ENCODE data around the gene NIN.

NIN gene

DNA sequence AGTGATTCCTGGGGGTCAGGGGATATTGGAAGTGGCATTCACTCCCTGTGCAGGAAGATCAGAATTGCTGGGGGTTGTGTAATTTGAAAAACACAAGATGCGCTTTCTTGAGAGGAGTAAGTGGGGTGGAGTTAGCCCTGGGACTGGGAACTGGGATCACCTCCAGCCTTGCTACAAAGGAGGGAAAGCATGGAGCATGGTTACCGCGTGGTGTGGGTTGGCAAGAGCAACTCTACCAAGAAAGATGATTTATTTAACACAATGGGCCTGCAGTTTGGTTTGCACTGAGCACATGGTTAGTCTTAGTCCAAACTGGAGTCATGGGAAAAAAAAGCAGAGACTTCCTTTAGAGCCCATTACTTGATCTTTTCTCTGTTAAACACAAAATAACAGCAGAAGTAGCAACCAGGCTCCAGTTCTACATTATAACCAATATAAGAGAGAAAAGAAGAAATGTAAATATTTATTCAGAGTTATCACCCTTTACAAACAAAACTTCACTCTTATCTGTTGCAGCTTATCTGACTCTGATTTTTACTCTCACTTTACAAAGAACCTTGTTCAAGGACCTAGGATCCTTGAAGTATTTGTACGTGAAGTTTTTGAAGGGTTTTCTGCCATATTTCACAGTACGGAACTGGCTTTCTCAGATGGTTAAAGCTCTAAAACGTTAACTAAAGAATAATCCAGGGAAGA is 2.1 kb upstream of the NIN start:
- TF ChIP-seq, protein P1, sequence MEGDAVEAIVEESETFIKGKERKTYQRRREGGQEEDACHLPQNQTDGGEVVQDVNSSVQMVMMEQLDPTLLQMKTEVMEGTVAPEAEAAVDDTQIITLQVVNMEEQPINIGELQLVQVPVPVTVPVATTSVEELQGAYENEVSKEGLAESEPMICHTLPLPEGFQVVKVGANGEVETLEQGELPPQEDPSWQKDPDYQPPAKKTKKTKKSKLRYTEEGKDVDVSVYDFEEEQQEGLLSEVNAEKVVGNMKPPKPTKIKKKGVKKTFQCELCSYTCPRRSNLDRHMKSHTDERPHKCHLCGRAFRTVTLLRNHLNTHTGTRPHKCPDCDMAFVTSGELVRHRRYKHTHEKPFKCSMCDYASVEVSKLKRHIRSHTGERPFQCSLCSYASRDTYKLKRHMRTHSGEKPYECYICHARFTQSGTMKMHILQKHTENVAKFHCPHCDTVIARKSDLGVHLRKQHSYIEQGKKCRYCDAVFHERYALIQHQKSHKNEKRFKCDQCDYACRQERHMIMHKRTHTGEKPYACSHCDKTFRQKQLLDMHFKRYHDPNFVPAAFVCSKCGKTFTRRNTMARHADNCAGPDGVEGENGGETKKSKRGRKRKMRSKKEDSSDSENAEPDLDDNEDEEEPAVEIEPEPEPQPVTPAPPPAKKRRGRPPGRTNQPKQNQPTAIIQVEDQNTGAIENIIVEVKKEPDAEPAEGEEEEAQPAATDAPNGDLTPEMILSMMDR (IDR thresholded peaks at IDR 0.05; ENCODE audit: low read depth, low read length), result no peak
- no peak overlapping the region for H3K4me3 ChIP-seq (replicated peaks in 1 of 2; ENCODE audit: low read depth in 2 of 2, low read length in 2 of 2)
- DNase-seq (ENCODE audit: low read depth in 2 of 2), result no peak

DNA sequence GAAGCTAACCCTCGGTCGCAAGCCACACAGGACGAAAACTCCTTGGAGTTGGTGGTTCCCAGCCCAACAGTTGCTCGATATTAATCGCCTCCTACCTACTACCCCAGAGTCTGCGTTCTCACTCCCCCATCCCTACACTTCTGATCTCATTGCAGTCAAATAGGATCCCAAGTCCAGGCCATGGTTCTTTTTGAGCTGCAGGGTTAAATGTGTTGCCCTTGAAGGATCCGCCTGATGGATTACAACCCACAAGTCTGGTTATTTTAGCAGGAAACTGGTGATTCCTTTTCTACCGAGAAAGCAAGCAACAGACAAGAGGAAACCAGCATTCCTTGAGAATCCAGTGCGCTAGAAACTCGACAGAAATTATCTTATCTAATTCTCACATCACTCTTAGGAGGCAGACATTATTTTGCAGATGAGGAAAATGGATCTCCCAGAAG is 785 bp upstream of the NIN start:
- peak in 1 of 2 donors; percentile 9 for DNase-seq (ENCODE audit: low read depth in 2 of 2)
- peak overlapping the region; percentile 76 to 80 for H3K4me3 ChIP-seq (replicated peaks in 1 of 2; ENCODE audit: low read depth in 2 of 2, low read length in 2 of 2)
- TF ChIP-seq, protein P1 (IDR thresholded peaks at IDR 0.05; ENCODE audit: low read depth, low read length), result no peak

DNA sequence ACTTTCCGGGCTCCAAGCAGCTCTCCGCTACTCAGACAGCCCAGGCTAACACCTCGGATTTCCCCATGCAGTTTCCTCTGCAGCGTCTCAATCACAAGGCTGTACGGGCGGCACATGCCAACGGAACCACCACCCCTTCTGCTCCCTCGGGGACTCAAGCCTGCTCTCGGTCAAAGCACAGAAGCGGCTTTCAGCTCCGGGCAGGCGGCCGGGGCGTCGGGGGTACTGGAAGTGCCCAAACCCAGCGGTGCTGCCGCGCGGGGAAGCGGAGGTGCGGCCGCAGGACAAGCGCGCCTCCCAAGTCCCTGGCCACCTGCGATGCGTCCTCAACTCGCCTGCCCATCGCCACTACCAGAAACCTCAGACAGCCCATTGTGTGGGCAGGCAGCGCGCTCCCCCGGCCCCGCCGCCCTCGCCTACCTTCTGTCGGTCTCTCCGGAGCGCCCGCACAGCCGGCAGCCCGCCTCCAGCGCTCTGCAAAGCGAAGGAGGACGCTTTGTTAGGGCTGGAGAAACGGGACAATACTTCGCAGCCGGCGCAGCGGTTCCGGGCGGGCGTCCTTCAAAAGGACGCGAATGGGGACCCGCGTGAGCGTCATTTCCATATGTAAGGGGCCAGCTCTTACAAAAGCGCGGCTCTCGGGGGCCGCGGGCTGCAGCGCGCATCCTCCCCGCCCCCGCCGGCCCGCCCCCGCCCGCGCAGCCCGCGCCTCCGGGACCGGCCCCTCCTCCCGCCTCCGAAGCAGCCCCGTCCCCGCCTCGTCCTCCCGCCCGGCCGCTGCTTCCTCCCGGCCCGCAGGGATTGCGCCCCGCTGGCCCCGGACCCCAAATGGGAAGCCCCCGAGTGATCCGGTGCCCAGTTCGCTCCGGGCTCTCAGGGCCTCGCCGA is 674 bp downstream of the NIN start:
- DNase-seq (ENCODE audit: low read depth in 2 of 2), result peak; percentile 43 to 51

DNA sequence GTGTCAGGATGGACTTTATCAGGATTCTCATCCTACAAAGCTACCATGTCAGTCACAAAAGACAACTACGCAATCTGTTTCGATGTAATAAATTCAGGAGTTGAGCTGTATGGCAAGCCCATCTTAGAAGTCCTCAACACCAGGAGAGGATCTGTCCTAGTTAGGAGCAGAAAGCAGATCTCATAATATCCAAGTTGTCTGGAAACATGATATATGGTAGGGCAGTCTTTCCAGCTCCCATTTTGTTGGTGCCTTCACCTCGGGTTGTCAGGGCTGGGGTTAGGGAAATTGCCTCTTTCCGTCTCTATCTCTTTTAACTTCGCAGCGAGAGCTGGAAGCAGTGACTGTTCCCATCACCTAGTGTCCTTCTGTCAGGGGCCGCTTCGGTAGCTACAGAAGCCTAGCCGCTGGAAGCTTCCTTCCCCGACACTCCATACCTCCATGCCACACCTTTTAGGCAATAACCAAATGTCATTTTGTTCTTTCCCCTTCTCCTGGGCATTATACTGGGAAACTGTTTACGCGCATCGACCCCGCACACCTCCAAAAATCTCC is 1.4 kb downstream of the NIN start:
- peak overlapping the region; percentile 69 to 79 for H3K4me3 ChIP-seq (replicated peaks in 1 of 2; ENCODE audit: low read depth in 2 of 2, low read length in 2 of 2)
- DNase-seq (ENCODE audit: low read depth in 2 of 2), result peak in 1 of 2 donors; percentile 19
- TF ChIP-seq, protein P1 (IDR thresholded peaks at IDR 0.05; ENCODE audit: low read depth, low read length), result no peak

More for the DNA sequence above, 674 bp downstream of the NIN start:
- peak overlapping the region; percentile 69 to 79 for H3K4me3 ChIP-seq (replicated peaks in 1 of 2; ENCODE audit: low read depth in 2 of 2, low read length in 2 of 2)
- TF ChIP-seq, protein P1 (IDR thresholded peaks at IDR 0.05; ENCODE audit: low read depth, low read length), result no peak

DNA sequence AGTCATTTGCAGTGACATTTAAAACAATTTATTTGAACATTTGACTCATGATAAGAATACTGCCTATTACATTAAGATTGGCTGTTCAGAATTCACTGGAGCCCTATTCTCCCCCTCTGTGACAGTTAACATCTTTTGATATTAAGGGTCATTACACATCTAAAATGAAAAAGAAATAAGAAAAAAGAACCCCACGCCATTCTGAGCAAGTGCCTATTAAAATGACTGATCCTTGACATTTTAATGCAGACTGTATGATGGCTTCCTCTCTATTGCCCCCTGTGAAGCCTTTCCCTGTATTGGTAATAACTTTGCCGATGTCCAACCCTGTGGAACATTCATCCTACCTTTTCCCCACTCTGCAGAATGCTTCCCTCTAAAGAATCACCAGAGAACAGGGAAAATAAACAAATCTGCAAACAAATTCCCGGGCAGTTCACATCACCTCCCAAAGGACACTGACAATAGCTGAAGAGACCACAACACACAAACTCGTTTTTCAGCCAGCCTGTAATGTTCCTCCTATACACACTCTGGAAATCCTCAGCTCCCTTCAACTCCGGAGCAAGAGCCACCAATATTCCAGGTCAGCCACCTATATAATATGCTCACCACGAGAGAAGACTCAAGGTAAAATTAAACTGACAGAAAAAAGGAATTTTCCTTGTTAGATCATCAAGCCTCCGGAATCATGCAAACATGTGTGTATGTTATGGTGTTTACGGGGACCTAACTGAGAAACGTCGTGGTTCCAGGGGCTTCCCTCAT is 2.1 kb downstream of the NIN start:
- TF ChIP-seq, protein P1 (IDR thresholded peaks at IDR 0.05; ENCODE audit: low read depth, low read length), result no peak
- H3K4me3 ChIP-seq (replicated peaks in 1 of 2; ENCODE audit: low read depth in 2 of 2, low read length in 2 of 2), result peak overlapping the region in 1 of 2 donors; percentile 79
- DNase-seq (ENCODE audit: low read depth in 2 of 2), result no peak

DNA sequence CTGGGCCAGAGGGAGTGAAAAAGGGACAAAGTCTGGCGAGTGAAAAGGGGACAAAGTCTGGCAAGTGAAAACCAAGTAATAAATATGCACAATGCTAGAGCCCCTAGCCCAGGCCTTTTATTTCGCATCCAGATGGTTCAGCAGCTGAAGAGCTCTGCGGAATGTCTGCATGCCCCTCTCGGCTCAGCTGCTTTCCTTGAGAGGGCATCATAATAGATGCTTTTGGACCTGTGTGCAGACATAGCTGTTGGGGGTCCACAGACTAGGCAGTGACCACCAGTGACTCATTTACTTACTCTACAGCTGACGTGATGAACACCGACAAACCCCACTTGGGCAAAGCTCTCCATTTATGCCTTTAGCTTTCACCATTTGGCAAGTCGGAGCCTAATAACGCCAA is 4.3 kb downstream of the NIN start:
- no peak for DNase-seq (ENCODE audit: low read depth in 2 of 2)
- TF ChIP-seq, protein P1 (IDR thresholded peaks at IDR 0.05; ENCODE audit: low read depth, low read length), result no peak

More for the DNA sequence above, 4.3 kb downstream of the NIN start:
- H3K4me3 ChIP-seq (replicated peaks in 1 of 2; ENCODE audit: low read depth in 2 of 2, low read length in 2 of 2), result no peak overlapping the region
